Measurements from ENCODE around the gene HELQ. TPM values are rescaled to one million over a fixed set of nuclear protein-coding genes. Genes with fewer than 3 reads are reported as not detected.

The HELQ gene
- polyA plus RNA-seq, 1 donor from 2014 or later, result 18.0 TPM

GRCh38 chr4:83489711-83490326 lies 34.2 kb upstream of the HELQ start:
- Histone ChIP-seq H3K36me3 (ENCODE audit: insufficient read depth, low read length) (no peaks in the 10 kb centered on the region), H3F3A (ENCODE audit: insufficient read depth, low read length, poor library complexity, severe bottlenecking) (no peaks in the 10 kb centered on the region), H3K27me3 (ENCODE audit: insufficient read depth, low read depth, low read length) (no peaks in the 10 kb centered on the region), H2AFZ (ENCODE audit: low read depth, low read length) (no peak overlapping the region), H3K9me3 (ENCODE audit: low read length) (no peaks in the 10 kb centered on the region), H3K27ac (ENCODE audit: low read length) (no peak overlapping the region), H3K79me2 (replicated peaks; ENCODE audit: insufficient read depth, low read length) (no peaks in the 10 kb centered on the region), H3K4me3 (ENCODE audit: low read length) (no peak overlapping the region), H3K4me2 (ENCODE audit: low read length) (no peak overlapping the region), H3K9ac (ENCODE audit: low read length) (no peak overlapping the region), H4K20me1 (ENCODE audit: insufficient read depth) (no peaks in the 10 kb centered on the region), H3K9me2 (ENCODE audit: insufficient read depth, low read length) (no peaks in the 10 kb centered on the region)
- TF ChIP-seq, protein P1, sequence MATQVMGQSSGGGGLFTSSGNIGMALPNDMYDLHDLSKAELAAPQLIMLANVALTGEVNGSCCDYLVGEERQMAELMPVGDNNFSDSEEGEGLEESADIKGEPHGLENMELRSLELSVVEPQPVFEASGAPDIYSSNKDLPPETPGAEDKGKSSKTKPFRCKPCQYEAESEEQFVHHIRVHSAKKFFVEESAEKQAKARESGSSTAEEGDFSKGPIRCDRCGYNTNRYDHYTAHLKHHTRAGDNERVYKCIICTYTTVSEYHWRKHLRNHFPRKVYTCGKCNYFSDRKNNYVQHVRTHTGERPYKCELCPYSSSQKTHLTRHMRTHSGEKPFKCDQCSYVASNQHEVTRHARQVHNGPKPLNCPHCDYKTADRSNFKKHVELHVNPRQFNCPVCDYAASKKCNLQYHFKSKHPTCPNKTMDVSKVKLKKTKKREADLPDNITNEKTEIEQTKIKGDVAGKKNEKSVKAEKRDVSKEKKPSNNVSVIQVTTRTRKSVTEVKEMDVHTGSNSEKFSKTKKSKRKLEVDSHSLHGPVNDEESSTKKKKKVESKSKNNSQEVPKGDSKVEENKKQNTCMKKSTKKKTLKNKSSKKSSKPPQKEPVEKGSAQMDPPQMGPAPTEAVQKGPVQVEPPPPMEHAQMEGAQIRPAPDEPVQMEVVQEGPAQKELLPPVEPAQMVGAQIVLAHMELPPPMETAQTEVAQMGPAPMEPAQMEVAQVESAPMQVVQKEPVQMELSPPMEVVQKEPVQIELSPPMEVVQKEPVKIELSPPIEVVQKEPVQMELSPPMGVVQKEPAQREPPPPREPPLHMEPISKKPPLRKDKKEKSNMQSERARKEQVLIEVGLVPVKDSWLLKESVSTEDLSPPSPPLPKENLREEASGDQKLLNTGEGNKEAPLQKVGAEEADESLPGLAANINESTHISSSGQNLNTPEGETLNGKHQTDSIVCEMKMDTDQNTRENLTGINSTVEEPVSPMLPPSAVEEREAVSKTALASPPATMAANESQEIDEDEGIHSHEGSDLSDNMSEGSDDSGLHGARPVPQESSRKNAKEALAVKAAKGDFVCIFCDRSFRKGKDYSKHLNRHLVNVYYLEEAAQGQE (IDR thresholded peaks at IDR 0.05; ENCODE audit: borderline replicate concordance), result no peak
- TF ChIP-seq MXI1 (conservative IDR thresholded peaks at IDR 0.05; ENCODE audit: poor library complexity, severe bottlenecking) (no peak), TAF1 (IDR thresholded peaks at IDR 0.05; ENCODE audit: low read depth) (no peak), SMC3 (conservative IDR thresholded peaks at IDR 0.05; ENCODE audit: poor library complexity) (no peak), RAD21 (conservative IDR thresholded peaks at IDR 0.05) (no peak), CTCF (IDR thresholded peaks at IDR 0.05; ENCODE audit: poor library complexity, severe bottlenecking) (no peak), EZH2 (IDR thresholded peaks at IDR 0.05; ENCODE audit: borderline replicate concordance, insufficient read depth, low read length, poor library complexity, severe bottlenecking) (no peak)

DNA sequence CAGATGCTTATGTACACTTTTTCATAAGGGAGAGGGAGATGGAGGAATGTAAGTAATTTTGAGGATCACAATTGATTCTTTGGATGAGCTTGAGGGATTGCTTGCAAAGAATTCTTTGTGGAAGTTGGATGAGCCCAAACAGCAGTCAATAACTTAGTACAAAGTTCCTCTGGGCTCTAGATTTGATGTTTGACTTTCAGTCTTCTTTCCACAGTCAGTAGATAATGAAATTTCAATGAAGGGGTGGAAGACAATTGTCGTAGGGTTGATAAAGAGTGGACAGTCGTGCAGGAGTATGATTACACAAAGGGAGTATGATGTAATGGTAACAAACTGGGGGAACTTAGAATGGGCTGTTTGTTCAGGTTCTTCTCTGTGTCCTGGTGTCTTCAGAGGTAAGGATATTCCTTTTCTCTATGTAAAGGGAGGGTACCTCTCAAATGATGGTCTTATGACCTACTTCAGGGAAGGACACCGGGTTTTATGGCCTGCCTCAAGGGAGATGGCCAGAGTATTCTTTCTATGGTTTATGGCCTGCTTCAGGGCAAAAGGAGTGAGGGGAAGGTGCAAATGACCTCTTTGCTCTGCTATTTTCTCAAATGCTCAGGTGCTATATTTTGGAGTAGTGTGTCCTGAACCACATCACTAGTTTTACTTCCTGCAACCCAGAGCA lies 31.0 kb upstream of the HELQ start:
- no peaks in the 10 kb centered on the region for H3K9me2 ChIP-seq (ENCODE audit: insufficient read depth, low read length)
- no peaks in the 10 kb centered on the region for H3K79me2 ChIP-seq (replicated peaks; ENCODE audit: insufficient read depth, low read length)
- H3K9me3 ChIP-seq (ENCODE audit: low read length), result no peaks in the 10 kb centered on the region
- no peaks in the 10 kb centered on the region for H4K20me1 ChIP-seq (ENCODE audit: insufficient read depth)
- no peak overlapping the region for H3K9ac ChIP-seq (ENCODE audit: low read length)
- TF ChIP-seq CTCF (IDR thresholded peaks at IDR 0.05; ENCODE audit: poor library complexity, severe bottlenecking), result no peak
- no peak for TF ChIP-seq RAD21 (conservative IDR thresholded peaks at IDR 0.05)
- TF ChIP-seq, protein P1 (IDR thresholded peaks at IDR 0.05; ENCODE audit: borderline replicate concordance), result no peak
- TF ChIP-seq EP300 (conservative IDR thresholded peaks at IDR 0.05; ENCODE audit: poor library complexity, severe bottlenecking), result no peak
- no peak for TF ChIP-seq MXI1 (conservative IDR thresholded peaks at IDR 0.05; ENCODE audit: poor library complexity, severe bottlenecking)
- no peak for TF ChIP-seq EZH2 (IDR thresholded peaks at IDR 0.05; ENCODE audit: borderline replicate concordance, insufficient read depth, low read length, poor library complexity, severe bottlenecking)
- no peak for TF ChIP-seq TAF1 (IDR thresholded peaks at IDR 0.05; ENCODE audit: low read depth)
- no peak for TF ChIP-seq POLR2AphosphoS5 (IDR thresholded peaks at IDR 0.05)
- TF ChIP-seq SMC3 (conservative IDR thresholded peaks at IDR 0.05; ENCODE audit: poor library complexity), result no peak
- no peak overlapping the region for H2AFZ ChIP-seq (ENCODE audit: low read depth, low read length)
- H3K27ac ChIP-seq (ENCODE audit: low read length), result no peak overlapping the region
- no peaks in the 10 kb centered on the region for H3K27me3 ChIP-seq (ENCODE audit: insufficient read depth, low read depth, low read length)
- H3K4me3 ChIP-seq (ENCODE audit: low read length), result no peak overlapping the region
- H3K36me3 ChIP-seq (ENCODE audit: insufficient read depth, low read length), result no peaks in the 10 kb centered on the region
- H3K4me2 ChIP-seq (ENCODE audit: low read length), result no peak overlapping the region
- no peaks in the 10 kb centered on the region for H3F3A ChIP-seq (ENCODE audit: insufficient read depth, low read length, poor library complexity, severe bottlenecking)
